ENCODE results near the gene SAMD7.

Gene SAMD7

GRCh38 chr3:169913323-169913722, 2.0 kb downstream of the SAMD7 start:
- FAIRE-seq, result no peak

DNA sequence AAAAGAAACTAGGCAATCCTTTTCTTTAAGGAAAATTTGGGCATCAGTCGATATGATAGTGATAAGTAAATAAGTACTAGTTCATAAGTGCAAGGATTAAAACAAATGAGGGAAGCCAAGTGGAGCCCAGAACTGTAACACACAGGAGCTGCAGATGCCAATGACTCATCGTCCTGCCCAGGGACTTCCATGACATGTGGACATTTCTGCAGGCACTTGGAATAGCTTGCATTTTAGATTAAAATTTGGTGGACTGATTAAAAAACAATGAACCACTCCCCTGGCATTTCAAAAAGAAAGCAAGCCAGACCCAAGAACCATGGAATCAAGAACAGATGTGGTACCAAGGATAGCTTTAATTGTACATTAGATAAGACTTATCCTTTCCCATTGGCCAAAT, 2.9 kb downstream of the SAMD7 start:
- no peak for FAIRE-seq

GRCh38 chr3:169923189-169923588, 11.8 kb downstream of the SAMD7 start:
- no peak for FAIRE-seq

DNA sequence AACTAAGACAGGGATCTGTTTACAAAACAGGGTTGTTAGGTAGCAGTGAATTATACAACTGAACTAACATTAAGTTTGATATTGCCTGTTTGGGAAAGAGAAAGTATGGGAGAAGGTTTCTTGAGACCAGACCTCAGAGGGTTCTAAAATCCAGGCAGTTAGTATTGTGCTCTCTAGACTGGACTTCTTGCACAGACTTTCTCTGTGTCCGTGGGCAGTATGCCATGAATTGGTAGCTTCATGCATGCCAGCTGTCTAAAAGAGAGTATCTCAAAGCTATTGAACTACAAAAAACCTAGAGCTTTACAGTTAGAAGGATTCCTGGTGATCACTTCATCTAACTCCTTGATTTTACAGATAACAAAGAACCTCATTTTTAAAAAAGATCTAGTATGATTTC, 12.5 kb downstream of the SAMD7 start:
- FAIRE-seq, result no peak

DNA sequence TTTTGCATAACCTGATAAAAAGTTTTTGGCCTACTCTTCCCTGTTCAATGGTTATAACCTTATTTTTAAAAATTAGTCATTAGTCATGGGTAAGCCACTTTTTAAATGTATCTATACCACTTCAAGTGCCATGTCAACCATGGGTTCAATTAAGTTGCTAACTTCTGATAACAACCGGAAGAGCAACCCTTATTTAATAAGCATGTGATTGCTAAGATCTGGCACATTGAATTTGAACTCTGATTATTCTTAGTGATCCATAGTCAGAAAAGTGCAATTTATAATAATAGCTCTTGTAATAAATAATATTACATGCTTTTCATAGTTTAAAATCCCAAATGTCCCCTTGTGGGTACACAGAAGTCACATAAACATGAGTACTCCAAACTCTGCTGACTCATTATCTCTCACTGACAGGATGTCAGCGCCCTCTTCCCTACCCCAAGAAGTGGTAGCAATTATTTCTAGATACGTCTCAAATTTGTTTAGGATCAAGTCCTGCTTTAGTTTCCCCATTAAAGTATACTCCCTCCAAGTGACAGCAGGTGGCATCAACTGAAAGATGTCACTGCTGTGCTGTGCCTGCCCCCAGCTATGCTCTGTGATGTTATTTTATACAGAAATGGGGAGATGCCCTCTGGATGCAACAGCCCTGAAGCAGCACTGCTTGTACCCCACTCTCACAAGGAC, 18.6 kb downstream of the SAMD7 start:
- no peak for FAIRE-seq

GRCh38 chr3:169930843-169931242, 19.5 kb downstream of the SAMD7 start:
- FAIRE-seq, result no peak

GRCh38 chr3:169931747-169932520, 20.6 kb downstream of the SAMD7 start:
- no peak for FAIRE-seq

- no peak for FAIRE-seq
Observed at GRCh38 chr3:169939320-169939719, 27.9 kb downstream of the SAMD7 start.

GRCh38 chr3:169939751-169940150, 28.4 kb downstream of the SAMD7 start:
- no peak for FAIRE-seq

- peak; percentile 5 for FAIRE-seq
Observed at GRCh38 chr3:169940470-169941181, 29.3 kb downstream of the SAMD7 start.

DNA sequence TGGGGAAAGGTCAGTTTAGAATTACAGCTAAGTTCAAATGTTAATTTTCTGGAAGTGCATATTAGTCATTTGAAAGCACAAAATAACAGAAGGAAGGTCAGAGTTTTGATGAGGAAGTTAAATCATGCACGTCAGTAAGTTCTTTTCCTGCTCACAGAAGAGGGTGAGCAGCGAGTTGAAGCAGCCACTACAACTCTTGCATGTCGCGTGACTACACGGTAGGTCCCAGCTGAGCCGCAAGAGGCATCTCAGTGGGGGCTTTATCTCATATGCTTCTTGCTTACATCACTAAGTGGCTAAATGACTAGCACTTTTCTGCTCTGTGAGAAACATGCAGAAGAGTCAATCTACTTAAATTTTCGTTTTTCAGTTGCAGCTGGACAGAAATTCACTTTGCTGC, 33.9 kb downstream of the SAMD7 start:
- no peak for FAIRE-seq

DNA sequence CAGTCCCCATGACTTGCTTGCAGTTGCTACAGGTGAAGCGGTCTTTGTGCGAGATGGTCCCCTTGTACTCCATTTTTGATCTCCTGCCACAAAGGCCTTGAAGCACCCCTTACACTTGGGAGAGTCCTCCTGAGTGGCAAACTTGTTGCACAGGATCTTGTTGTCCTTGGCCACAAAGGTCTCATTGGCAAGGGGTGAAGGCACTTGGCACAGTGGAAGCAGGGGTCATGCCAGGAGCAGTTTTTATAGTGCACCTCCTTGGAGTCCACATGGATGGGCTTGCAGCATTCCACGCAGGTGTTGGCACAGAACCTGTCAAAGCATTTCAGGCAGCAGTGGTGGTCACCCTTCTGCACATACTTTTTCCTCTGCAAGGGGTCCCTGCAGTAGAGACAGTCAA, 35.0 kb downstream of the SAMD7 start:
- FAIRE-seq, result no peak

- no peak for FAIRE-seq
Observed at GRCh38 chr3:169948559-169949448, 37.4 kb downstream of the SAMD7 start.

DNA sequence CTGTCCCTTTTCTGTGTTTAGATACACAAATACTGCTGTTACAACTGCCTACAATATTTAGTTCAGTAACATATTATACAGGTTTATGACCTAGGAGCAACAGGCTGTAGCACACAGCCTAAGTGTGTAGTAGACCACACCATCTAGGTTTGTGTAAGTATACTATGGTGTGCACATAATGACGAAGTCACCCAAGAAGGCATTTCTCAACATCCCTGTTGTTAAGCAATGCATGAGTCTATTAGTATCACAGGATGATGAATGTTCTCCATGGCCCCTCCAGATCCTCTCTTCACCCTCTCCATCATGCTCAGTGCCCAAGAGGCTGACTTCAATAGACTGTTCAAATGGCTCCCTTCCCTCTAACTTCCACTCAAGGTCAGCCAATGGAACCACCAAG, 40.7 kb downstream of the SAMD7 start:
- no peak for FAIRE-seq

- FAIRE-seq, result no peak
Observed at GRCh38 chr3:169953462-169954141, 42.2 kb downstream of the SAMD7 start.

GRCh38 chr3:169954142-169954756, 42.9 kb downstream of the SAMD7 start:
- FAIRE-seq, result no peak

GRCh38 chr3:169955406-169955805, 44.0 kb downstream of the SAMD7 start:
- no peak for FAIRE-seq

- FAIRE-seq, result no peak
Observed at GRCh38 chr3:169964176-169964575, 52.8 kb downstream of the SAMD7 start.

DNA sequence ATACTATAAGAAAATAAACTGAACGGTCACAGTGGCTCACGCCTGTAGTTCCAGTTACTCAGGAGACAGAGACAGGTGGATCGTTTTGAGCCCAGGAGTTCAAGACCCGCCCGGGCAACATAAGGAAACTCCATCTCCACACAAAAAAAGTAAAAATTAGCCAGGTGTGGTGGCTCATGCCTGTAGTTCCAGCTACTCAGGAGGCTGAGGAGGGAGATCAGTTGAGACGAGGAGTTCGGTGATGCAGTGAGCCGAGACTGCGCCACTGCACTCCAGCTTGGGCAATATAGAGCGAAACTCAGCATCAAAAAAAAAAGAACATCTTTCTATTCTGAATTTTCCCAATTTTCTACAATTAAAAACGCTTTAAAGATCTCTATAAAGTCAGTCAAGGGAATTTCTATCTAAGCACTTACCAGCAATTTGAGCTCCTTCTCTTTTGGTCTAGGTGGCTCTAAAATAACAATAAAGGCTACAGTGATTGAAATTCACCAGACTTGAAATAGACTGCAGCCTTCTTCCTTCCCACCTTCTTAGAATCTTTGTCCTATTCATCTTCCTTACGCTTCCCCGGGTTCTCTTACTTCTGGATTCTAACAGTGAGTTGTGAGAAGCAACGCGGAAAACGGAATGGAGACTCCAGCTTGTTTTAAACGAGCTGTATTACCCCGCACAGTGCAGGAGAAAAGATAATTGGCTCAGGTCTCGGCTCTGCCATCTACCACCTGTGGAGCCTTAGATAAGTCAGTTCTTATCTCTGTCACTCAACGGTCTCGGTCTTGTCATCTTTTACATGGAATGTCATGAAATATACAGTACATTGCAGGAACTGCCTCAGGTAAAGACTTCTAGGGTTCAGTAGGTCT, 54.4 kb downstream of the SAMD7 start:
- no peak for FAIRE-seq

GRCh38 chr3:169966428-169966950, 55.1 kb downstream of the SAMD7 start, which contains the start of gene SEC62:
Gene SEC62 (plus strand): TSS chr3:169966807. CDS start chr3:169966823, 16 bp downstream.
- no peak for FAIRE-seq

Measured in colon (tissue), 2 donors.